NCI-H1417 treated with DMSO at 0.1 percent for 48 hours (cell line): Measurements from ENCODE around the gene OR1D5.
"Not testable (repeated sequence)": the region's sequence is repeated elsewhere in the genome, so short reads cannot be mapped to it uniquely, and the experiment has no call there.

Experiments used
- DNase-seq: peaks from one replicate; lab custom pipeline; 2025; lab: John Stamatoyannopoulos, UW

The OR1D5 gene

GRCh38 chr17:3032258-3033247 lies 30.9 kb downstream of the OR1D5 start:
- no peak for DNase-seq

GRCh38 chr17:3030852-3031470 lies 32.4 kb downstream of the OR1D5 start:
- DNase-seq = not testable (repeated sequence)

GRCh38 chr17:3030096-3030495 lies 33.3 kb downstream of the OR1D5 start:
- DNase-seq = no peak

DNA sequence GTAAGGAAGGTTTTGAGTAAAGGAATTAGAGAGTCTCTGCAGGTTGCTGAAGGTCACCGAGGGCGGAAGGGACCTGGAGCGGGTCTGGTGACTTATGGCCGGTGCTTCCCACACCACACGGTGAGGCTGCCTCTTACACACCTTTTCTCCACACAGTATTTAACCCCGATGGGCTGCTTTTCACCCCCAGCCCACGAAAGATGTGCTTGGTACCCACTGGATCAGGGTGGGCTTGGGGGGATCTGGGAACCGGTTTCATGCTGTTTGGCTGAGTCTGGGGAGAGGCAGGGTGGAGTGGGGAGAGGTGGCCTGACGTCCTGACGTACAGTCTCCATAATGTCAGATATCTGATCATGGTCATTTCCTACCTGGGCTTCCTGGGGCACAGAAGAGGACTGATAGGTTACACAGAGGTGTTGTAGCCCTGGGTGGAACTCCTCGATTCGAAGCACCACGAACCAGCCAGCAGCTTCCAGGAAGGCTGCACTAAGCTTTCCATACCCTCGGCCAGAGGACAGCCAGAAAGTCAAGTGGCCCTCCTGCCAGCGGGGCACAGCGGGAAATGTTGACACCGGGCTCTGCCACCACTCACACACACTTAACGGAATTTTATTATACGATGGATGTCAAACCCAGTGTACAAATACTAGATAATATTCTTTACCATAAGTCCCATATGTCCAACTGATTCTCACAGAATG lies 34.0 kb downstream of the OR1D5 start:
- DNase-seq = no peak

- DNase-seq = no peak
These were observed 35.4 kb downstream of the OR1D5 start for GRCh38 chr17:3027786-3028532.

GRCh38 chr17:3026856-3027751 lies 36.3 kb downstream of the OR1D5 start:
- DNase-seq = no peak

DNA sequence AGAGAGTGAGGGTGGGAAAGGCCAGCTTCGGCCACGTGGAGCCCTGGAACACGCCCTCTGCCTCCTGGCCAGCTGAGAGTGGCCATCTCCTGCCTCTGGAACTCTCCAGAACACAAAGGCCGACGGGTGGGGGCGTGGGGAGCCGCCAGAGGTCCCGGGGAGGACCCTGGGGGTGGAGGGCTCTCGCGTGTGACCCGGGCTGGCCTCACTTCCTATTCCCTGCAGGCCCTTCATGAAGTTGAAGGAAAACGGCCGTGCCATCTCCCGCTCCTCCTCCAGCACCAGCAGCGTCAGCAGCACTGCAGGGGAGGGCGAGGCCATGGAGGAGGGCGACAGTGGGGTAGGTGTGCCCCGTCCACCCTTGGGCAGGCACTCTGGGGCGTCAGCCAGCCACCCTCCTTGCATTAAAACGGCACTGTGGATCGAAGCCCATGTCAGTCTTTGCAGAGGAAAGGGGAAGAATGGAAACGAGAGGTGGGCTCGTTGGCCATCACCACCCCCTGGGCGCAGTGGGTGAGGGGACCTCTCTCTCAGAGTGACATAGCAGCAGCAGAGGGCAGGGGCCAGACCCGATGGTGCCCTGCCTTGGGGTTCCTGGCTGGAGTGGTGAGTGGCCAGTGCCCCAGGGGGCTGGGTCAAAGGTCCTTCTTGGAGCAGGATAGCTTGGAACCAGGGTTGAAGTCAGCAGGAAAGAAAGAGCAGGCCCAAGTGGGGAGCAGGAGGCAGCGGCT lies 37.1 kb downstream of the OR1D5 start:
- no peak for DNase-seq

DNA sequence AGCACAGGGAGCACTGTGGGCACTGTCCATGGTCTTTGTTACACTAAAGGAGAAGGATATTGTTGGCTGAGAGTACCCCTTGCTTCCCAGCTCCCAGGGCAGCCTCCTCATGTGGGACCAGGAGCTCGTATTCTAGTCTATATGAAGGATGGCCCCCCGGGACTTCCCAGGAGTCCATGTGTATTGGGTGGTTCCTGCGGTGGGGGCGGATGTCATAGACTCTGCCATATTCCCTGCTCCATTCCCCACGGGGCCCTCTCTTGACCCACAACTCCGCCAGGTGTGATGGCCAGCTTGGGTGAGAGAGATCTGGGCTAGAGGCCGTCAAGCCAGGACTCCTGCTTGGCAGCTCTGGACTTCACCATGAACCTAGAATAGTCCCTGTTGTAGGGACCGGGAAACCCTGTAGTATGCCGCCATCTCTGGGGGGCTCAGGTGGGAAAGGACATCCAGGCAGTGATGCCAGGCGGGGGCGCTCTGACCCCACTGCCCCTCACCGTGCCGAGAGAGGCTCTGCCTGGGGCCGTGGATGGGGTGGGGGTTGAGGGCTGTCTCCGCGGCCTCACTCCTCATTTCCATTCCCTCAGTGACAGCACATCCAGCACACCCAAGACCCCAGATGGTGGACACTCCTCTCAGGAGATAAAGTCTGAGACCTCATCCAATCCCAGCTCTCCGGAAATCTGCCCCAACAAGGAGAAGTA lies 37.8 kb downstream of the OR1D5 start:
- no peak for DNase-seq

DNA sequence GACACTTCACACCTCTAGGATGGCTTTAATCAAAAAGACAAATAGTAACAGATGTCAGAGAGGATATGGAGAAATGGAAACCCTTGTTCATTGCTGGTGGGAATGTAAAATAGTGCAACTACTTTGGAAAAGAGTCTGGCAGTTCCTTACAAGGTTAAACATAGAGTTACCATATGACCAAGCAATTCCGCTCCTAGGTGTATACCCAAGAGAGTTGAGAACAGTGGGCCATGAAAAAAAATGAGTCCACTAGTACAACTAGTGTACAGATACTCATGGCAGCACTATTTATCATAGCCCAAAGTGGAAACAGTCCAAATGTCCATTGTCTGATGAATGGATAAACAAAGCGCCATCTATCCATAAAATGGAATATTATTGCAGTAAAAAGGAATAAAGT lies 39.1 kb downstream of the OR1D5 start:
- DNase-seq = no peak

GRCh38 chr17:3022197-3022596 lies 41.2 kb downstream of the OR1D5 start:
- DNase-seq = no peak

- DNase-seq = no peak
These were observed 43.0 kb downstream of the OR1D5 start for GRCh38 chr17:3020381-3020780.

- no peak for DNase-seq
These were observed 43.6 kb downstream of the OR1D5 start for GRCh38 chr17:3019761-3020160.

- no peak for DNase-seq
These were observed 45.5 kb downstream of the OR1D5 start for GRCh38 chr17:3017936-3018335.

- DNase-seq = no peak
These were observed 47.5 kb downstream of the OR1D5 start for GRCh38 chr17:3015890-3016289.

- DNase-seq = no peak
These were observed 50.4 kb downstream of the OR1D5 start for GRCh38 chr17:3012926-3013581.
